Adrenal gland (tissue), 12 donors: ENCODE data around the gene ARHGAP10. TPM values are rescaled to one million over a fixed set of nuclear protein-coding genes. Genes with fewer than 3 reads are reported as not detected.

Source experiments
- DNase-seq, 7 donors: peaks; one replicate each; pipeline ENCODE4 v3.0.0-alpha.2; 2019 to 2020
- H3K27ac ChIP-seq, 5 donors: fragments of 200-600 bp; sonication (generic) in 4 of 5; 1 replicate in 3 of 5; 2 replicates in 2 of 5; pipeline versions ENCODE4 v1.5.1 to v1.8.0; 2016 to 2020; ENCODE audit warnings: mild to moderate bottlenecking in 1 of 5
- H3K27me3 ChIP-seq: fragments of 200-600 bp; 2 replicates; pipeline ENCODE4 v1.8.0; 2021
- H3K36me3 ChIP-seq, 2 donors: fragments of 200-600 bp; replicated peaks in 1 of 2; 1 replicate in 1 of 2; 2 replicates in 1 of 2; pipeline versions ENCODE4 v1.5.1 to v1.8.0; 2018 to 2022
- H3K4me1 ChIP-seq, 2 donors: fragments of 200-600 bp; replicated peaks in 1 of 2; 1 replicate in 1 of 2; 2 replicates in 1 of 2; pipeline versions ENCODE4 v1.5.1 to v1.8.0; 2018 to 2021
- H3K4me3 ChIP-seq, 4 donors: fragments of 200-600 bp; sonication (generic) in 3 of 4; one replicate each; pipeline ENCODE4 v1.5.1; 2016 to 2018
- H3K9me3 ChIP-seq, 3 donors: fragments of 200-600 bp; sonication (generic) in 1 of 3; replicated peaks in 1 of 3; 1 replicate in 2 of 3; 2 replicates in 1 of 3; pipeline versions ENCODE4 v1.5.1 to v1.8.0; 2016 to 2021
- CTCF ChIP-seq, 6 experiments: fragments of 450-650 bp in 4 of 6; fragments of 200-600 bp in 2 of 6; sonication (generic) in 1 of 6; IDR thresholded peaks; 1 replicate in 5 of 6; 2 replicates in 1 of 6; pipeline versions ENCODE4 v1.5.1 to v1.8.0; 2016 to 2021; ENCODE audit warnings: antibody characterized with exemption in 6 of 6, mild to moderate bottlenecking in 2 of 6, moderate library complexity in 1 of 6
- POLR2A ChIP-seq, 2 donors: fragments of 450-650 bp; IDR thresholded peaks; one replicate each; pipeline ENCODE4 v1.6.1; 2017; ENCODE audit warnings: antibody characterized with exemption in 2 of 2, mild to moderate bottlenecking in 2 of 2, moderate library complexity in 1 of 2
- WGBS, 4 donors: extraction: QIAGEN DNeasy Blood & Tissue Kit in 2 of 4; methylation state at CpG; one replicate each; pipeline versions ENCODE4 v1.1.5 to v1.1.7; 2013 to 2017; 5-methylcytosine and 5-hydroxymethylcytosine counted together
- intact Hi-C, 2 donors: fragments of 100-400 bp; cut with DNase I; formaldehyde crosslinking; loops; one replicate each; pipeline versions ENCODE4 v1.14.1 to v1.15.0; 2022 to 2023
- polyA plus RNA-seq, 3 donors: library from polyadenylated mRNA; stranded (reverse); fragments of 200-250 nt in 2 of 3; fragments of 350-450 nt in 1 of 3; fragmentation: Illumina TruSeq in 1 of 3; extraction: RNeasy Lipid Tissue Mini Kit (QIAGEN cat#74804) in 1 of 3; gene quantifications; one replicate each; pipeline ENCODE4 v1.2.3, GENCODE V29; 2013 to 2014
- total RNA-seq, 9 donors: library from RNA; depleted of rRNA in 4 of 9; stranded (reverse); fragments of >200 nt in 4 of 9; fragments of 120-200 nt in 1 of 9; fragmentation: NEBNext Ultra II Directional in 1 of 9; extraction: Animal tissue kit (Norgen Biotek cat#: 25700) in 1 of 9; gene quantifications; one replicate each; pipeline versions ENCODE4 v1.1.0 to v1.2.4, GENCODE V29; 2013 to 2023
- donor health status: healthy with polysubstance abuse.
- donor health status: Bipolar disorder and iron deficiency.
- donor health status: DM: yes; HTN: yes; CAD: no.
- donor health status: DM: no; HTN: no; CAD: no.
- donor health status: DM: no; HTN: no; CAD: no.
- donor health status: DM: yes; HTN: yes; CAD: no.

The ARHGAP10 gene
- total and polyA plus RNA-seq, 12 donors, result 7.0 to 40.8 (median 22.1) TPM

- no peak overlapping the region for H3K4me3 ChIP-seq
- WGBS, 4 donors, result 96 to 99% (median 98%) methylated on average over 5 of the region's 5 CpGs
- TF ChIP-seq POLR2A (IDR thresholded peaks at IDR 0.05), result no peak
- no peak for TF ChIP-seq CTCF (IDR thresholded peaks at IDR 0.05)
- intact Hi-C loops, result no loop called here
- no peaks in the 10 kb centered on the region for H3K27me3 ChIP-seq
- DNase-seq, result no peak
- no peak overlapping the region for H3K27ac ChIP-seq
- no peaks in the 10 kb centered on the region for H3K9me3 ChIP-seq
- no peaks in the 10 kb centered on the region for H3K36me3 ChIP-seq
- peaks cover 0 to 10% of the 10 kb centered on the region in 2 donors for H3K4me1 ChIP-seq
Measured at GRCh38 chr4:147960971-147961370, 229.1 kb downstream of the ARHGAP10 start.

GRCh38 chr4:147963839-147964238, 232.0 kb downstream of the ARHGAP10 start:
- Histone ChIP-seq H3K4me3 (no peak overlapping the region), H3K9me3 (no peaks in the 10 kb centered on the region), H3K27me3 (no peaks in the 10 kb centered on the region), H3K4me1 (peaks cover 0 to 5% of the 10 kb centered on the region in 2 donors), H3K27ac (no peak overlapping the region), H3K36me3 (peaks cover 0 to 8% of the 10 kb centered on the region in 2 donors)
- WGBS, 4 donors, result 88 to 91% (median 90%) methylated on average over 10 of the region's 10 CpGs
- no peak for TF ChIP-seq CTCF (IDR thresholded peaks at IDR 0.05)
- no peak for TF ChIP-seq POLR2A (IDR thresholded peaks at IDR 0.05)
- intact Hi-C loops, result no loop called here
- no peak for DNase-seq

GRCh38 chr4:147964266-147964880, 232.5 kb downstream of the ARHGAP10 start:
- Histone ChIP-seq H3K4me3 (no peak overlapping the region), H3K27ac (no peak overlapping the region), H3K27me3 (no peaks in the 10 kb centered on the region), H3K9me3 (no peaks in the 10 kb centered on the region), H3K36me3 (peaks cover 0 to 8% of the 10 kb centered on the region in 2 donors), H3K4me1 (peaks cover 0 to 10% of the 10 kb centered on the region in 2 donors)
- intact Hi-C loops, result no loop called here
- no peak for DNase-seq
- TF ChIP-seq POLR2A (IDR thresholded peaks at IDR 0.05) (no peak), CTCF (IDR thresholded peaks at IDR 0.05) (no peak)
- WGBS, 4 donors, result 74 to 83% (median 79%) methylated on average over 14 of the region's 14 CpGs

- Histone ChIP-seq H3K4me3 (no peak overlapping the region), H3K9me3 (no peaks in the 10 kb centered on the region), H3K36me3 (peaks cover 0 to 8% of the 10 kb centered on the region in 2 donors), H3K27ac (no peak overlapping the region), H3K27me3 (no peaks in the 10 kb centered on the region), H3K4me1 (peaks cover 4 to 17% of the 10 kb centered on the region in 2 donors)
- no peak for TF ChIP-seq POLR2A (IDR thresholded peaks at IDR 0.05)
- no peak for DNase-seq
- WGBS, 4 donors, result 74 to 85% (median 82%) methylated on average over 3 of the region's 3 CpGs
- intact Hi-C loops, result no loop called here
Measured at GRCh38 chr4:147965056-147965455, 233.2 kb downstream of the ARHGAP10 start.

GRCh38 chr4:147965873-147966272, 234.0 kb downstream of the ARHGAP10 start:
- no peak for DNase-seq
- no peaks in the 10 kb centered on the region for H3K9me3 ChIP-seq
- H3K4me1 ChIP-seq, result peaks cover 6 to 25% of the 10 kb centered on the region in 2 donors
- TF ChIP-seq CTCF (IDR thresholded peaks at IDR 0.05), result no peak
- H3K27me3 ChIP-seq, result no peaks in the 10 kb centered on the region
- H3K36me3 ChIP-seq, result peaks cover 0 to 8% of the 10 kb centered on the region in 2 donors
- intact Hi-C loops, result no loop called here
- H3K4me3 ChIP-seq, result no peak overlapping the region
- no peak overlapping the region for H3K27ac ChIP-seq
- WGBS, 4 donors, result 94 to 100% (median 97%) methylated on average over 1 of the region's 1 CpG
